Sigmoid colon (tissue), 3 donors: ENCODE data around the gene RFC2.

Experiments used
- POLR2A ChIP-seq, 2 donors: fragments of 450-650 bp; IDR thresholded peaks; one replicate each; pipeline ENCODE4 v1.6.1; 2016; ENCODE audit warnings: antibody characterized with exemption in 2 of 2, mild to moderate bottlenecking in 2 of 2, moderate library complexity in 2 of 2
- TF ChIP-seq, protein P1 (sequence below), 4 experiments: fragments of 450-650 bp in 3 of 4; fragments of 200-600 bp in 1 of 4; IDR thresholded peaks; one replicate each; pipeline ENCODE4 v1.5.1; 2016 to 2019; ENCODE audit warnings: antibody characterized with exemption in 4 of 4, mild to moderate bottlenecking in 3 of 4, moderate library complexity in 2 of 4

- TF ChIP-seq, protein P1, sequence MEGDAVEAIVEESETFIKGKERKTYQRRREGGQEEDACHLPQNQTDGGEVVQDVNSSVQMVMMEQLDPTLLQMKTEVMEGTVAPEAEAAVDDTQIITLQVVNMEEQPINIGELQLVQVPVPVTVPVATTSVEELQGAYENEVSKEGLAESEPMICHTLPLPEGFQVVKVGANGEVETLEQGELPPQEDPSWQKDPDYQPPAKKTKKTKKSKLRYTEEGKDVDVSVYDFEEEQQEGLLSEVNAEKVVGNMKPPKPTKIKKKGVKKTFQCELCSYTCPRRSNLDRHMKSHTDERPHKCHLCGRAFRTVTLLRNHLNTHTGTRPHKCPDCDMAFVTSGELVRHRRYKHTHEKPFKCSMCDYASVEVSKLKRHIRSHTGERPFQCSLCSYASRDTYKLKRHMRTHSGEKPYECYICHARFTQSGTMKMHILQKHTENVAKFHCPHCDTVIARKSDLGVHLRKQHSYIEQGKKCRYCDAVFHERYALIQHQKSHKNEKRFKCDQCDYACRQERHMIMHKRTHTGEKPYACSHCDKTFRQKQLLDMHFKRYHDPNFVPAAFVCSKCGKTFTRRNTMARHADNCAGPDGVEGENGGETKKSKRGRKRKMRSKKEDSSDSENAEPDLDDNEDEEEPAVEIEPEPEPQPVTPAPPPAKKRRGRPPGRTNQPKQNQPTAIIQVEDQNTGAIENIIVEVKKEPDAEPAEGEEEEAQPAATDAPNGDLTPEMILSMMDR (IDR thresholded peaks at IDR 0.05): no peak
- TF ChIP-seq POLR2A (IDR thresholded peaks at IDR 0.05): no peak
Observed at GRCh38 chr7:74266191-74266963, 12.2 kb upstream of the RFC2 start.
